HepG2 (cell line): ENCODE data around the gene OBP2A. TPM values are rescaled to one million over a fixed set of nuclear protein-coding genes. Genes with fewer than 3 reads are reported as not detected.

Experiments
- ADNP ChIP-seq: sonication (generic); formaldehyde crosslinking; IDR thresholded peaks from 2 replicates; pipeline ENCODE4 v1.4.0; 2020; ENCODE audit warnings: missing genetic modification reagents
- CENPX ChIP-seq: sonication (generic); formaldehyde crosslinking; IDR thresholded peaks from 2 replicates; pipeline ENCODE4 v1.9.0; 2021; ENCODE audit warnings: mild to moderate bottlenecking, missing genetic modification reagents, moderate library complexity
- DMAP1 ChIP-seq: IDR thresholded peaks from 2 replicates; pipeline ENCODE4 v1.6.1; 2016
- GTF2F1 ChIP-seq: fragments of 150-350 bp; IDR thresholded peaks from 2 replicates; pipeline ENCODE4 v1.6.1; 2014; ENCODE audit warnings: low read length
- PRMT3 ChIP-seq: sonication (generic); formaldehyde crosslinking; IDR thresholded peaks from 2 replicates; pipeline ENCODE4 v1.8.1; 2022; ENCODE audit warnings: low read depth, mild to moderate bottlenecking, moderate library complexity, missing genetic modification reagents, borderline replicate concordance
- SMARCC2 ChIP-seq: fragments of 450-650 bp; IDR thresholded peaks from 2 replicates; pipeline ENCODE4 v1.6.1; 2017; ENCODE audit warnings: antibody characterized with exemption, mild to moderate bottlenecking
- SRSF9 ChIP-seq: fragments of 200-400 bp; formaldehyde crosslinking; IDR thresholded peaks from 2 replicates; pipeline ENCODE4 v1.6.1; 2018; ENCODE audit warnings: borderline replicate concordance, mild to moderate bottlenecking, low read depth, low read length; ENCODE audit not compliant: insufficient read depth, poor library complexity, severe bottlenecking
- TEAD2 ChIP-seq: sonication (generic); formaldehyde crosslinking; IDR thresholded peaks from 2 replicates; pipeline ENCODE4 v1.9.0; 2021; ENCODE audit warnings: missing genetic modification reagents
- TP53 ChIP-seq: sonication (generic); formaldehyde crosslinking; conservative IDR thresholded peaks from 2 replicates; pipeline ENCODE4 v1.4.0; 2020; ENCODE audit warnings: missing genetic modification reagents
- ZKSCAN5 ChIP-seq: sonication (generic); formaldehyde crosslinking; IDR thresholded peaks from 2 replicates; pipeline ENCODE4 v1.5.1; 2020; ENCODE audit warnings: mild to moderate bottlenecking, missing genetic modification reagents
- ZNF337 ChIP-seq: sonication (generic); formaldehyde crosslinking; IDR thresholded peaks from 2 replicates; pipeline ENCODE4 v1.5.1; 2020; ENCODE audit warnings: missing genetic modification reagents, low read depth, mild to moderate bottlenecking, borderline replicate concordance
- ZNF670 ChIP-seq: sonication (generic); formaldehyde crosslinking; IDR thresholded peaks from 2 replicates; pipeline ENCODE4 v1.8.0; 2022; ENCODE audit warnings: mild to moderate bottlenecking, missing genetic modification reagents, borderline replicate concordance
- polyA plus RNA-seq, 8 experiments: library from polyadenylated mRNA; depleted of rRNA in 3 of 8; stranded (reverse) in 7 of 8; unstranded in 1 of 8; fragments of >200 nt; fragmentation: Illumina TruSeq in 4 of 8; extraction: Trizol in 4 of 8; gene quantifications; 2 replicates each; pipeline versions ENCODE4 v1.2.1 to v1.2.3, GENCODE V29; 2011 to 2016; ENCODE audit warnings: low read depth in 4 of 8, missing spikeins in 1 of 8, mixed read lengths in 1 of 8; ENCODE audit not compliant: insufficient read depth in 1 of 8
- total RNA-seq, 5 experiments: library from RNA; depleted of rRNA; stranded (reverse); fragments of >200 nt; fragmentation: Illumina TruSeq; extraction: Trizol; gene quantifications; 2 replicates each; pipeline ENCODE4 v1.2.3, GENCODE V29; 2016; ENCODE audit warnings: low read depth in 1 of 5
- TF ChIP-seq, protein P1 (sequence below): sonication (generic); formaldehyde crosslinking; IDR thresholded peaks from 2 replicates; pipeline ENCODE4 v1.4.0; 2020; ENCODE audit warnings: mild to moderate bottlenecking, missing genetic modification reagents
- TF ChIP-seq, protein P2 (sequence below): IDR thresholded peaks from 2 replicates; pipeline ENCODE4 v1.6.1; 2016; ENCODE audit warnings: low read depth, missing genetic modification reagents, missing compliant biosample characterization
- TF ChIP-seq, protein P3 (sequence below): sonication (generic); formaldehyde crosslinking; IDR thresholded peaks from 2 replicates; pipeline ENCODE4 v1.9.0; 2021; ENCODE audit warnings: missing genetic modification reagents, mild to moderate bottlenecking, borderline replicate concordance
- TF ChIP-seq, protein P4 (sequence below): sonication (generic); formaldehyde crosslinking; IDR thresholded peaks from 2 replicates; pipeline ENCODE4 v1.4.0; 2020; ENCODE audit warnings: missing genetic modification reagents, borderline replicate concordance
- TF ChIP-seq, protein P5 (sequence below): sonication (generic); formaldehyde crosslinking; IDR thresholded peaks from 2 replicates; pipeline ENCODE4 v1.5.1; 2020; ENCODE audit warnings: mild to moderate bottlenecking, moderate library complexity, missing genetic modification reagents

Gene OBP2A
- total and polyA plus RNA-seq, 2 of the 13 experiments (the other 11 are each of a cell fraction or from before 2014, with no cell fraction given): 0.32 TPM; not detected in 1

DNA sequence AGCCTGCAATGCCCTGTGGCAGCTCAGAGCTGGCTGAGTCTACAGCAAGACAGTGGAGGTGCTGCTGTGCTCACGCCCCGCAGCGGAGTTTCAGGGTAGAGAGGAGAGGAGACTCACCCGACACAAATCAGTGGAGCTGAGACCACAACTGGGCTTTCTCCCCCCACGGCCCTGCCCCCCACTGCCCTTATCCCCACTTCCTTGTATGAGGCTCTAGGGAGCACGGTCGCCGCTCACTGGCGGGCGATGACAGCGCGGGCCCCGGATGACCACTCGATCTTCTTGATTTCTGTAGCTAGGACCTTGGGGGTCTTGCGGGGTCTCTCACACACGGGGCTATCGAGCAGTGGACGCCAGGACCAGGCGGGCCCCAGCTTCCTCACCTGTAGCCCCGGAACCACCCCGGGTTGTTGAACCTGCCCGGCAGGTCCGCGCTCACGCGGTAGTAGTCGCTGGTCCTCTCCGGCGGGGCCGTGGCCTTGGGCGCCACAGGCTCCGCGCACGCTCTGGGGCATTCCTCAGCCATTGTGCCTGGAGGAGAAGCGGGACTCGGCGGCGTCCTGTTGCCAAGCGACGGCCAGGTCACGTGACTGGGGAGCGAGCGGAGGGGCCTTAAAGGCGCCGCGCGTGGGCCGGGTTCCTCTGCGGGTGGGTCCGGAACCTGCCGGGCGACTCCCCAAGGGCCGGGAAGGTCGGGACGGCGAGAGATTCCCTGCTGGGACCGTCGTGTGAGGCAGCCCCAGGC is 46.4 kb upstream of the OBP2A start (continued):
- TF ChIP-seq, protein P1, sequence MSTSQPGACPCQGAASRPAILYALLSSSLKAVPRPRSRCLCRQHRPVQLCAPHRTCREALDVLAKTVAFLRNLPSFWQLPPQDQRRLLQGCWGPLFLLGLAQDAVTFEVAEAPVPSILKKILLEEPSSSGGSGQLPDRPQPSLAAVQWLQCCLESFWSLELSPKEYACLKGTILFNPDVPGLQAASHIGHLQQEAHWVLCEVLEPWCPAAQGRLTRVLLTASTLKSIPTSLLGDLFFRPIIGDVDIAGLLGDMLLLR (CRISPR knock-in tag): 0 out of 2 replicates have a peak, but pooled peaks have one; percentile 19
- TF ChIP-seq PRMT3 (CRISPR knock-in tag) (no peak), ZNF670 (CRISPR knock-in tag) (no peak), CENPX (CRISPR knock-in tag) (no peak), SMARCC2 (no peak), ZKSCAN5 (CRISPR knock-in tag) (no peak), ADNP (CRISPR knock-in tag) (no peak), ZNF337 (no peak), DMAP1 (CRISPR knock-in tag) (peak; percentile 31; the same call in 1 of the 2 replicates), SRSF9 (no peak), TP53 (CRISPR knock-in tag) (no peak), TEAD2 (CRISPR knock-in tag) (no peak), GTF2F1 (peak; percentile 84)
- TF ChIP-seq, protein P2, sequence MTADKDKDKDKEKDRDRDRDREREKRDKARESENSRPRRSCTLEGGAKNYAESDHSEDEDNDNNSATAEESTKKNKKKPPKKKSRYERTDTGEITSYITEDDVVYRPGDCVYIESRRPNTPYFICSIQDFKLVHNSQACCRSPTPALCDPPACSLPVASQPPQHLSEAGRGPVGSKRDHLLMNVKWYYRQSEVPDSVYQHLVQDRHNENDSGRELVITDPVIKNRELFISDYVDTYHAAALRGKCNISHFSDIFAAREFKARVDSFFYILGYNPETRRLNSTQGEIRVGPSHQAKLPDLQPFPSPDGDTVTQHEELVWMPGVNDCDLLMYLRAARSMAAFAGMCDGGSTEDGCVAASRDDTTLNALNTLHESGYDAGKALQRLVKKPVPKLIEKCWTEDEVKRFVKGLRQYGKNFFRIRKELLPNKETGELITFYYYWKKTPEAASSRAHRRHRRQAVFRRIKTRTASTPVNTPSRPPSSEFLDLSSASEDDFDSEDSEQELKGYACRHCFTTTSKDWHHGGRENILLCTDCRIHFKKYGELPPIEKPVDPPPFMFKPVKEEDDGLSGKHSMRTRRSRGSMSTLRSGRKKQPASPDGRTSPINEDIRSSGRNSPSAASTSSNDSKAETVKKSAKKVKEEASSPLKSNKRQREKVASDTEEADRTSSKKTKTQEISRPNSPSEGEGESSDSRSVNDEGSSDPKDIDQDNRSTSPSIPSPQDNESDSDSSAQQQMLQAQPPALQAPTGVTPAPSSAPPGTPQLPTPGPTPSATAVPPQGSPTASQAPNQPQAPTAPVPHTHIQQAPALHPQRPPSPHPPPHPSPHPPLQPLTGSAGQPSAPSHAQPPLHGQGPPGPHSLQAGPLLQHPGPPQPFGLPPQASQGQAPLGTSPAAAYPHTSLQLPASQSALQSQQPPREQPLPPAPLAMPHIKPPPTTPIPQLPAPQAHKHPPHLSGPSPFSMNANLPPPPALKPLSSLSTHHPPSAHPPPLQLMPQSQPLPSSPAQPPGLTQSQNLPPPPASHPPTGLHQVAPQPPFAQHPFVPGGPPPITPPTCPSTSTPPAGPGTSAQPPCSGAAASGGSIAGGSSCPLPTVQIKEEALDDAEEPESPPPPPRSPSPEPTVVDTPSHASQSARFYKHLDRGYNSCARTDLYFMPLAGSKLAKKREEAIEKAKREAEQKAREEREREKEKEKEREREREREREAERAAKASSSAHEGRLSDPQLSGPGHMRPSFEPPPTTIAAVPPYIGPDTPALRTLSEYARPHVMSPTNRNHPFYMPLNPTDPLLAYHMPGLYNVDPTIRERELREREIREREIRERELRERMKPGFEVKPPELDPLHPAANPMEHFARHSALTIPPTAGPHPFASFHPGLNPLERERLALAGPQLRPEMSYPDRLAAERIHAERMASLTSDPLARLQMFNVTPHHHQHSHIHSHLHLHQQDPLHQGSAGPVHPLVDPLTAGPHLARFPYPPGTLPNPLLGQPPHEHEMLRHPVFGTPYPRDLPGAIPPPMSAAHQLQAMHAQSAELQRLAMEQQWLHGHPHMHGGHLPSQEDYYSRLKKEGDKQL: no peak
- TF ChIP-seq, protein P3, sequence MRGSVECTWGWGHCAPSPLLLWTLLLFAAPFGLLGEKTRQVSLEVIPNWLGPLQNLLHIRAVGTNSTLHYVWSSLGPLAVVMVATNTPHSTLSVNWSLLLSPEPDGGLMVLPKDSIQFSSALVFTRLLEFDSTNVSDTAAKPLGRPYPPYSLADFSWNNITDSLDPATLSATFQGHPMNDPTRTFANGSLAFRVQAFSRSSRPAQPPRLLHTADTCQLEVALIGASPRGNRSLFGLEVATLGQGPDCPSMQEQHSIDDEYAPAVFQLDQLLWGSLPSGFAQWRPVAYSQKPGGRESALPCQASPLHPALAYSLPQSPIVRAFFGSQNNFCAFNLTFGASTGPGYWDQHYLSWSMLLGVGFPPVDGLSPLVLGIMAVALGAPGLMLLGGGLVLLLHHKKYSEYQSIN (CRISPR knock-in tag): no peak
- TF ChIP-seq, protein P4, sequence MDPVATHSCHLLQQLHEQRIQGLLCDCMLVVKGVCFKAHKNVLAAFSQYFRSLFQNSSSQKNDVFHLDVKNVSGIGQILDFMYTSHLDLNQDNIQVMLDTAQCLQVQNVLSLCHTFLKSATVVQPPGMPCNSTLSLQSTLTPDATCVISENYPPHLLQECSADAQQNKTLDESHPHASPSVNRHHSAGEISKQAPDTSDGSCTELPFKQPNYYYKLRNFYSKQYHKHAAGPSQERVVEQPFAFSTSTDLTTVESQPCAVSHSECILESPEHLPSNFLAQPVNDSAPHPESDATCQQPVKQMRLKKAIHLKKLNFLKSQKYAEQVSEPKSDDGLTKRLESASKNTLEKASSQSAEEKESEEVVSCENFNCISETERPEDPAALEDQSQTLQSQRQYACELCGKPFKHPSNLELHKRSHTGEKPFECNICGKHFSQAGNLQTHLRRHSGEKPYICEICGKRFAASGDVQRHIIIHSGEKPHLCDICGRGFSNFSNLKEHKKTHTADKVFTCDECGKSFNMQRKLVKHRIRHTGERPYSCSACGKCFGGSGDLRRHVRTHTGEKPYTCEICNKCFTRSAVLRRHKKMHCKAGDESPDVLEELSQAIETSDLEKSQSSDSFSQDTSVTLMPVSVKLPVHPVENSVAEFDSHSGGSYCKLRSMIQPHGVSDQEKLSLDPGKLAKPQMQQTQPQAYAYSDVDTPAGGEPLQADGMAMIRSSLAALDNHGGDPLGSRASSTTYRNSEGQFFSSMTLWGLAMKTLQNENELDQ (CRISPR knock-in tag): no peak
- TF ChIP-seq, protein P5, sequence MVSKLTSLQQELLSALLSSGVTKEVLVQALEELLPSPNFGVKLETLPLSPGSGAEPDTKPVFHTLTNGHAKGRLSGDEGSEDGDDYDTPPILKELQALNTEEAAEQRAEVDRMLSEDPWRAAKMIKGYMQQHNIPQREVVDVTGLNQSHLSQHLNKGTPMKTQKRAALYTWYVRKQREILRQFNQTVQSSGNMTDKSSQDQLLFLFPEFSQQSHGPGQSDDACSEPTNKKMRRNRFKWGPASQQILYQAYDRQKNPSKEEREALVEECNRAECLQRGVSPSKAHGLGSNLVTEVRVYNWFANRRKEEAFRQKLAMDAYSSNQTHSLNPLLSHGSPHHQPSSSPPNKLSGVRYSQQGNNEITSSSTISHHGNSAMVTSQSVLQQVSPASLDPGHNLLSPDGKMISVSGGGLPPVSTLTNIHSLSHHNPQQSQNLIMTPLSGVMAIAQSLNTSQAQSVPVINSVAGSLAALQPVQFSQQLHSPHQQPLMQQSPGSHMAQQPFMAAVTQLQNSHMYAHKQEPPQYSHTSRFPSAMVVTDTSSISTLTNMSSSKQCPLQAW (CRISPR knock-in tag): no peak
